Measurements from ENCODE around the gene PCDH17. TPM values are rescaled to one million over a fixed set of nuclear protein-coding genes. Genes with fewer than 3 reads are reported as not detected.

PCDH17 gene
- total RNA-seq, 1 donor from 2014 or later = 0.12 TPM

GRCh38 chr13:57760951-57761350 is 129.4 kb downstream of the PCDH17 start:
- no peak overlapping the region for H3K4me3 ChIP-seq (ENCODE audit: low read depth, low read length)
- no peak for DNase-seq (ENCODE audit: low read depth)
- TF ChIP-seq CTCF (conservative IDR thresholded peaks at IDR 0.05; ENCODE audit: low read depth, low read length) = no peak

- no peak for DNase-seq (ENCODE audit: low read depth)
- H3K4me3 ChIP-seq (ENCODE audit: low read depth, low read length) = no peak overlapping the region
- no peak for TF ChIP-seq CTCF (conservative IDR thresholded peaks at IDR 0.05; ENCODE audit: low read depth, low read length)
Measured at GRCh38 chr13:57763689-57764088, 132.1 kb downstream of the PCDH17 start.
